SIG-M5 (cell line): Measurements from ENCODE around the gene PAPSS1.
"Not testable (repeated sequence)": the region's sequence is repeated elsewhere in the genome, so short reads cannot be mapped to it uniquely, and the experiment has no call there.

Experiments used
- DNase-seq: peaks from one replicate; lab custom pipeline; 2025; lab: John Stamatoyannopoulos, UW

PAPSS1 gene

DNA sequence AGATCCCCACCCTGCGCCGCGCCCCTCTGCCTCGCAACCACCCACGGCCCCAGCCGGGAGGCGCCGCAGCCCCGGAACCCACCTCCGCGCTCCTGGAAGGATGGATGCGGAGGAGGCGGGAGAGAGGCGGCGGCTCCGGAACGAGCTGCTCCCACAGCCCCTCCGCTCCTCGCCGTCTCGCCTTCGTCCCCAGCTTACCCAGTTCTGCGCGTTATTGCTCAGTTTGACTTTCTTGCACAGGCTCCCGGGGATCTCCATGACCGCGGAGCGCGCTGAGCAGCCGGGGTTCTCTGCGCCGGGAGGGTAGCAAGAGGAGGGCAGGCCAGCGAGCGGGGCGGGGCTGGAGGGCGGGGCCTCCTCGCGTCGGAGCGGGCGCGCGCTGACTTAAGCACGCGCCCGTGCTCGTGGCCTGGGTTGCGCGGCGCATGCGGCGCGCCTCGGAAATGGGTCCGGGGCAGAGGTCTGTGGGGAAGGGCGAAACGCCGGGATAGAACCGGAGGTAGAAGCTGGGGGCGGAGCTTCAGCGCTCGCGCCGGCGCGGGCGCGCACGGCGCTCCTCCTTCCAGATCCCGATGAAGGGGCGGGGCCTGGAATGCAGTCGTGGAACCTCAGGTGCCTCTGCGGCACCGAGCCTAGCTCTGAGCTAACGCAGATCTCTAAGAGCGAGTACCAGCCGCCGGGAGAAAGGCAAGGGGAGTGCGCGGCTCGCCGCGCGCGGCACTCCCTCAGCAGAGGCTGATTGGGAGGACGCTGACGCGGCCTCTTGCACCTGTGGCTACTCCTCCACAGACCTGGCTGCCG is at the start of gene PAPSS1:
PAPSS1 (minus strand) TSS at position 313 of the 801 bp plus-strand sequence; CDS start at position 258, 55 bp downstream.
- peak; percentile 78 for DNase-seq

DNA sequence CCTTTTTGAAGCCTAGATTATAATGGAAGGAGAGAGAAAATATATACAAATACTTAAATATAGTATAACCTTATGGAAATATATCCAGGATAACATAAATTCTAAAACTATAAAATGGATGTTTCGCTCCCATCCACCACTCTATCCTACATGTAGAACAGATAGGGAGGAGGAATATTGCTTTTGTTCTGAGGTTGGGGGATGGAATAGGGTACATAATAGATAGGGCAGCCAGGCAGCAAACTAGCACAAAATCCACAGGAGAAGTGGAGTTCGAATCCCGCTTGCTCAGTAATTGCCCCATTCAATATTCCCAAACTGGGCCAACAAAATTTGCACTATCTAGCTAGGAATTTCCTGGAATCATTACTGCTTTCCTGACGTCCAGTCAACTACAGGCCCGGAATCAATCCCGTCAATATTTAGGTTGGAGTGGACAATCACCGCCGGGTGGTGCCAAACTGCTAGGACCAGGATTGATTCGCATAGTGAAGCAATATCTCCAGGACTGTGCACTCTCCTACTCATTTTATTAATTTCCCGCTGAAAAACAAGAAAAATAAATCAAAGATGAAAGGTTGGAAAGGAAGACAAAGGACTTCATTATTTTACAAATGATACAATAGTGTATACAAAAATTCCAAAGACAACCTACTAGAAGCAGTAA is 40.4 kb upstream of the PAPSS1 start:
- DNase-seq = no peak

DNA sequence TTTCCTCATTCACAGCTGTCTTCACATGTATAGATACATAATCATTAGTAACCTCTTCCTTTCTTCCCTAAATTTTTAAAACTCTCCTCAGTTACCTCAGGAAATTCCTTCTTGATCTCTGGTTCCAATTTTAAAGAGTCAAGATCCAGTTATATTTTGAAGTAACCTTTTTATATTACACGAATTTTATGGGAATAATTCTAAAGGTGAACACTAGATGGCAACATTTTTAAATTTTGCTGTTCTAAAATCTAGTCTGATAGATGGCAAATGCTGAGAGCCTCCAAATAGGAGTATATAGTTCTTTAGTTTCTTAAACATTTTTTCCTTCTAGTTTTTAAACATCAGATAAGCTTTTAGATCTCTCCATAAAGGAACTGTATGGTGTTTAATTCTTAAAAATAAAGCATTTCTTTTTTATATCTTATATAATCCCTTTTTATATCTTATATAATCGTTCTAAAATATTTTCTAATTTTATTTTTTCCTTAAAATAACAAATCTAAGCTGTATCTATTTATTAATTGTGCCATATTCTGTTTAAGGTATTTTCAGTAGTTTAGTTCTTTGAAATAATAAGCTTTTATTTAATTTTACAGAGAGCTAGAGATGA is 37.9 kb upstream of the PAPSS1 start:
- DNase-seq = no peak

DNA sequence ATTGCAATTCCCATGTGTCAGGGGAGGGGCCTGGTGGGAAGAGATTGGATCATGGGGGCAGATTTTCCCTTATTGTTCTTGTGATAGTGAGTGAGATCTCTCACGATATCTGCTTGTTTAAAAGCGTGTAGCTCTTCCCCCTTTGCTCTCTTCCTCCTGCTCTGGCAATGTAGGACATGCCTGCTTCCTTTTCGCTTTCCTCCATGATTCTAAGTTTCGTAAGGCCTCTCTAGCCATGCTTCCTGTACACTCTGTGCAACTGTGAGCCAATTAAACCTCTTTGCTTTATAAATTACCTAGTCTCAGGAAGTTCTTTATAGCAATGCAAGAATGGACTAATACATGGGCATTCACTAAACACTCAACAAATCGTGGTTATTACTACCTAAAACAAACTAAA is 37.2 kb upstream of the PAPSS1 start:
- no peak for DNase-seq

DNA sequence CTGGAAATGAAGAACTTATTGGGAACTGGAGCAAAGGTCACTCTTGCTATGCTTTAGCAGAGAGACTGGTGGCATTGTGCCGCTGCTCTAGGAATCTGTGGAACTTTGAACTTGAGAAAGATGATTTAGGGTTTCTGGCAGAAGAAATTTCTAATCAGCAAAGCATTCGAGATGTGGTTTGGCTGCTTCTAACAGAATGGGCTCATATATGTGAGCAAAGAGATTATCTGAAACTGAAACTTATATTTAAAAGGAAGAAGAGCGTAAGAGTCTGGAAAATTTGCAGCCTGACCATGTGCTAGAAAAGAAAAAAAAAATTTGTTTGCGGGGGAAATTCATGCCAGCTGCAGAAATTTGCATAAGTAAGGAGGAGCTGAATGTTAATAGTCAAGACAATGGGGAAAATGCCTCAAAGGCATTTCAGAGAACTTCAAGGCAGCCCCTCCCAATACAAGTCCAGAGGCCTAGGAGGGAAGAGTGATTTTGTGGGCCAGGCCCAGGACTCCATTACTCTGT is 35.9 kb upstream of the PAPSS1 start:
- DNase-seq = no peak

DNA sequence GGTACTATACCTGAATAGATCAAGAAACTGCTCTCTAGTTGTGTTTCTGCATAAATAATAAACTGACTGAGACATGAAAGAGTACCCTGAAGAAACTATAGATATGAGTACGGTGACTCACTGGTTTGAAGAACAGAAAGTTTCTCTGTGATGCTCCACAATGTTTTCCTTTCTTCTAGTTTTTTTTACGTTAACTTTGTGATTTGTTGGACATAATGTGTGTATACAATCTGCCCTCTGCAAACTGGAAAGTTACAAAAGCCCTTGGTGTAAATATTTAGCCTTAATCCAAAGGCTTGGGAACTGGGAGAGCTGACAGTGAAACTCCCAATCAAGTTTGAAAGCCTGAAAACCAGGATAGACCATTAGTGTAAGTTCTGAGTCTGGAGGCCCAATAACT is 31.6 kb upstream of the PAPSS1 start:
- DNase-seq = no peak

DNA sequence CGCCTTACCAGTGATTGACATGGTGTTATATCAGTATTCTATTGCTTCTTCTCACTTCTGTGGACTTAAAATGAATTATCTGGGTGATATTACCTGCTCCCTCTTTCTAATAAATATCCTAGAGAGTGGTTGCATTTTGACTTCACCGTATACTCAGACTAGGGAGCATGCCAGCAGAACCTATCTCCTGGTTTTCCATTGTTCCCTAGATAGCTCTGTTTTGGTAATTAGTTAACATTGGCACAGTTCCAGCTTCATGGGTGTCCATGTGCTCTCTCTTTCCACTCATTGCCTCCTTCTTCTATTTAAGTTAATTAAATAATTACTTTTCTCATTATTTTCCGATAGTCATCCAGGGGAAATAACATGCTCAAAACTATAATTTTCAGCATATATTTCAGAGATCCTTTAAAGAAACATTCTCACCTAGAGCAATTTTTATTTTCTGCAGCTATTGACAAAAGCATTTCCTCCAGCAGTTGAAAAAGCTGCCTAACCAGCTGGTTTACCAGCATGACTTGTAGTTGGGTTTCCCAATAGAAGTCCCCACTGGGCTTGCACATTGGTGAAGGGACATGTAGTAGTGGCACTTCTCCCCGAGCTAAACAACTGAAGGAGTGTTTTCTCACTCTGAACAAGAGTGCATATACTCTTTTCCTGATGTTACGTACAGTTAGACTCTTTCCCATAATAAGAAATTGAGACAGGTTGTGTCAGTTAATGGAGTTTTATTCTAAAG is 27.9 kb upstream of the PAPSS1 start:
- DNase-seq = no peak

DNA sequence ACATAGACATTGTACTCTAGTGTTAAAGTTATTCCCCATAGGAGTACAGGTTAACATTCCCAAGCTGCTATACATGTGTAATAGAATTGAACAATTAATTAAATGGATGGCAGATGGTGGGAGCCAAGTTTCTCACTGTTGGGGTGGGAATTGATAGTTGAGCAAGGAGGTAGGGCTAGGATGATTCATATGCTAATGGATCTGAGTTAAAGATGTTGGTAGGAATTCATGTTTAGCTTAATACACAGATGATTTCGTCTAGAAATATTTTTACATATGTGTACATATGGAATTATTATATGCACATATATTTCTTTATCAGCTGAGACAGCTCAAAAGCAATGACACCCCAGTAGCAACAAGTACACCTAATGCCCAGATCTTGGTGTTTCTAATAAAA is 26.1 kb upstream of the PAPSS1 start:
- no peak for DNase-seq

DNA sequence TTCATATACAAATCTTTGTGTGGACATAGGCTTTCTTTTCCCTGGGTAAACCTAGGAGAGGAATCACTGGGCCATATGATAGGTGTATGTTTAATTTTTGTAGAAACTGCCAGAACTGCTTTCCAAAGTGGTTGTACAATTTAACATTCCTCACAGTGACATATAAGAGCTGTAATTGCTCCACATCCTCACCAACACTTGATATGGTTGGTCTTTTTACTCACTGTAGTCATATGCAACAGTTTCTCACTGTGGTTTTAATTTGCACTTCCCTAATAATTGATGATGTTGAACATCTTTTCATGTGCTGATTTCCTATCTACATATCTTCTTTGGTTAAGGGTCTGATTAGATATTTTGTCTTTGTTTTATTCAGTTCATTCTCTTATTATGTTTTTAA is 24.5 kb upstream of the PAPSS1 start:
- DNase-seq = no peak

DNA sequence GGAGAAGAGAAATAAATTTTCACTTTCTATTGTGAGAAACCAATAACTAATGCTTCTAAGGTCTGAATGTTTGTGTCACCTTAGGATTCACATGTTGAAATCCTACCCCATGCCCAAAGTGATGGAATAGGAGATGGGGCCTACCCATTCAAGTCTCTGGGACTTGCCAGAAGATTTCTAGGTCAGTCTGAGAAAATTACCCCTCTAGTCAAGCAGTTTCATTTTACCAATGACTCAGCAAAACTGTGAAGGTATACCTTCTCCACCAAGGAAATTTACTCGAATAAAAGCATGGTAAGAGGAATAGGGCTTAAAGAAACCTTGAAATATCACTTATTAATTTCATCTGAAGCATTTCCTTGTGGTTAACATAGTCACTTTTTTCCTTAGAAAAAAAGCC is 23.5 kb upstream of the PAPSS1 start:
- DNase-seq = no peak

DNA sequence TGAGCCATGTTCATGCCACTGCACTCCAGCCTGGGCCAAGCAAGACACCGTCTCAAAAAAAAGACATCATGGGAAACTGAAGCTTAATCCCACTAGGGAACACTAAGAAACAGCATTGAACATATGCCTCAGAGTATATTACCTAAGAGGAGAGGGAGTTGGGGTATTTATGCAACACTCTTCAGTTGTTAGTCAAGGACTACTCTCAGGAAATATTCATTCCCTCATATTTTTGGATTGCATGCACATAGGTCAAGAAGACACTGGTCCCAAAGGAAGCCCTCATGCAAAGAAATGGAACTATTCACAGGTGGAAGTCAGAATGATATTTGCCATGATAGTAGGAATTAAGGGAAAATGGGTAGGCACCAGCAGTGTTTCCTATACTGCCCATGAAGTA is 22.8 kb upstream of the PAPSS1 start:
- DNase-seq = no peak

DNA sequence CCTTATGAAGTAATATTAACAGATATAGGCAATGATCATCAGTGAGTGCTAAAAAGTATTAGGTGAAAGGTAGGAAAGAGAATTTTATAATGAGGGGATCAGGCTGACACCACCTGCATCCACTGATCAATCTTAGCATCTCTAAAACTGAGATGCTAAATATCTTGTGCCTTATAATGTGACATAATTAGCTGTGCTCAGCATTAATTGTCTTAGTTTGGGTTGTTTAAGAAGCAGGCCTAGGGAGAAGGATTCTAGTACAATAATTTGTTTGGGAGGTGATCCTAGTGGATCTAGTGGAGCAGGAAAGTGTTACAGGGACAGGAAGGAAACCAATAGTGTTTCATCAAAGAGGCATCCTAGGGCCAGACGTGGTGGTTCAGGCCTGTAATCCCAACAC is 22.2 kb upstream of the PAPSS1 start:
- no peak for DNase-seq

DNA sequence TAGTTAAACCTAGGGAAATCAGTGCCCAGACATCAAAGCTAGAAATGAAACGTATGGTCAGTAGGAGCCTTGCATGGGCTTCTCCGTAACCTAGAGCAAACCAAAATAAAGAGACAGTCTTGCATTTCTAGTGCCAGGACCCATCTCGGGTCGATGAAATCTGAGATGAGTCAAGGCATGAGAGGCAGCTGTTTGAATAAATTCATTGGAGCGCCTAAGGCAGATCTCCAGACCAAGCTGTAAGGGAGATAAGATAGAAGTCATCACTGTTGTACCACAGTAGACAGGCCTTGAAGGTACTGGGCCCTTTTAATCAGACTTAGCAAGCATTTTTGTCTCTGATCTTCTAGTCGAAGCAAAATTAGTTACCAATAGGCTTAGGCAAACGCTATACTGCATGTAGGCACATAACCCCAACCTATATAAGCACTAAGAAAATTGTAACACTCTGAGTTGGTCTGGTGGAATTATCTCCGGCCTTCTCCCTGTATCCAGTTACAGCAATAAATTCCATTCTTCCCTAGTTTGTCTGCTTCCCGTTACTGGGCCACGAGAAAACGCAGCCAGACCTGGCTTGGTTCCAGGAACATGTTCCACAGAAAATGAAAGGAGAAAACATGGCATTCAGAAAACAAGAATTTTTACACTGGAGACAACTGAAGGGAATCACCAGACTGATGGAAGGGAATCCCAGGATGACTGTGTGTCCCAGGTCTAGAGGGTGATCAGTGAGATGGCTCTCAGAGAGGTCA is 21.1 kb upstream of the PAPSS1 start:
- no peak for DNase-seq

DNA sequence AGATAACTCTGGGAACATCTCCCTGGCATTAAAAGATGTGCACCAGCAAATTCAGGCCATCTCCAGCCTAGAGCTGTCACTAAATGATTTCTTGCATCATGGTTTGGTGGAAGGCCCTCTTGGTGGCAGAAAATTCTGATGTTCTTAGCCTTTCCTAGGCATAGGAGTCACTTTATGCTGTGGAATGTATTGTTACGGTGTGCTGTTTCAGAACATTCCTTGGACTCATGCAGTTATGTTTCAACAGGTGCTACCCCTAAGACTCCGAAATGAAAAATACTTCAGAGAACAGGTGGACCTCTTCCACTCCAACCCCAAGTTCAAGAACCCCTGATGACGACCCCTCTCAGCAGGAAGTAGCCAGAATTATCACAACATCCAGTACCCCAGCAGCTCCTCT is 20.3 kb upstream of the PAPSS1 start:
- no peak for DNase-seq

DNA sequence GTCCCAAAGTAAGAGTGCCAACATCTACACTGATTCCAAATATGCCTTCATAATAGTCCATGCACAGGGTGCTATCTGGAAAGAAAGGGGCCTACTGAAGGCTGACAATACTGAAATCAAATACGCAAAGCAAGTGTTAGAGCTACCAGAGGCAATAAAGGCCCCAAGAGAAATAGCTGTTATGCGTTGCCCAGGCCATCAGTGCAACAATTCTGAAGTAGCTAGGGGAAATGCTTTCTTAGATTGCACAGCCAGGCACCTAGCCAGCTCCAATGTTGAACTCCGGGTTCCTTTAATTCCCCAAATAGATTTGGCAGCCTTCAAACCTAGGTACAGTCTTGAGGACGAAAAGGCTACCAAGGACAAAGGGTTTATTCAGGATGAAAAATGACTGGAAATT is 17.4 kb upstream of the PAPSS1 start:
- DNase-seq = no peak

DNA sequence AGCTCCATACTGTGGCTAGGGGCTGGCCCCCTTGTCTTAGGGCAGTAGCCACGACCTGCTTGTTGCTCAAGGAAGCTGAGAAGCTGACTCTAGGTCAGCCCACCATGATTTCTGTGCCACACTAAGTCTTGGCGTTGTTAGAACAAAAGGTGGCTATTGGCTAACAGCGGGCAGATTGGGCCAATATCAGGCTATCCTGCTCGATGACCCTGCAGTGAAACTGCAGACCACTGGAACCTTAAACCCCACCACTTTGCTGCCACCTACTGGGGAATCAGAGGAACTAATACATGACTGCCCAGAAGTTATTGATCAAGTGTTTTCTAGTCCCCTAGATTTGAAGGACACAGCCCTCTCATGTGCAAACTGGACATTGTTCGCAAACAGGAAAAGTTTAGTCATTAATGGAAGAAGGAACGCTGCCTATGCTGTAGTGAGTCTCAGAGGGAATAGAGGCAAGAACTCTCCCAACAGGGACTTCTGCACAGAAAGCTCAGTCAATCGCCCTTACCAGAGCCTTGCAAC is 17.0 kb upstream of the PAPSS1 start:
- DNase-seq = no peak

DNA sequence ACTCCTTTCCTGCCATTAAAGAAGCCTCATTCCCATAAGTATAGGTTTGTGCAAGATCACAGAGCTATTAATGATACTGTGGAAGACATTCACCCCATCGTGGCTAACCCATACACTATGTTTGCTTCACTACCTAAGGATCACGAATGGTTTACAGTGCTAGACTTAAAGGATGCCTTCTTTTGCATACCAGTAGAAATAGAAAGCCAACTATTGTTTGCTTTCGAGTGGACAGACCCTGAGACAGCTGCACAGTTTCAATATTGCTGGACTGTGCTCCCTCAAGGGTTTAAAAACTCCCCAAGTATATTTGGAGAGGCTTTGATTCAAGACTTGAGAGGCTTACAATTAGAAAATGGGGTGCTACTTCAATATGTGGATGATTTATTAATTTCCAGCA is 16.0 kb upstream of the PAPSS1 start:
- no peak for DNase-seq

DNA sequence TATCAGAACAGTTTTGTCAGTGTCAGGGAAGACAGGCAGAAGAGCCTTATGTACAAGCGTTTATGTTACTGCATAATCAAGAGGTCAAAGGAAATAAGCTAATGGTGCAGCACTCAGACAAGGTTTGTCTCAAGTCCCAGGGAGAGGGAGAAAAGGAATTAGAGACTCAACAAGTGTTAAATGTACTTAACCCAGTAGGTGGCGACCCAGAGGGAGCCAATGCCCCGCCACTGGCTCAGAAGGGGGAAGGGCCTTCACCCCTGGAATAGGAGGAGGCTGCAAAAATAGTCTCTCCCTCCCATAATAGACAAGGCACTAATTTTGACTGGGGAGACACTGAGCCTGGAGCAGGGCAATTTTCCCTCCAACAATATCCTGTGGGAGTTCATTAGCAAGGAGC is 14.1 kb upstream of the PAPSS1 start:
- DNase-seq = no peak

DNA sequence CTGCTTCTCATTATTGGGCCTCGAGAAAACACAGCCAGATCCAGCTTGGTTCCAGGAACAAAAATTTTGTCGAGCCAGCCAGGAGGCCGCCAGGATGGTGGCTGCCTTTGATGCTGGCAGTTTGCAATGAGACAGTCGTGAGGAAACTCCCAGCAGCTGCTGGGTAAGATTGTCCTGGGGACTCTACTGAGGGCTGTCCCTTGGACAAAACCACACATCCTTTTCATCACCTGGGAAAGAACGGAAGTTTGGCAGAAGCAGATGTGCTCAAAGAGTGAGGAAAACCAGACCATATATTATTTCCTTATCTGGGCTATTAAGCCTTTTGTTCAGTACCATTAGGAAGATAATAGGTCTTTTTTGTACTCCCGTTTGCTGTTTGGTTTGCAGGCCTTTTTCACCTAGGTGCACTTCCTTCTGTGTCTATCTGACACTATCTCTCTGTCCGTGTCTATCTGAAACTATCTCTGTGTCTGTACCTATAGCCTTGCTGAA is 13.4 kb upstream of the PAPSS1 start:
- no peak for DNase-seq

DNA sequence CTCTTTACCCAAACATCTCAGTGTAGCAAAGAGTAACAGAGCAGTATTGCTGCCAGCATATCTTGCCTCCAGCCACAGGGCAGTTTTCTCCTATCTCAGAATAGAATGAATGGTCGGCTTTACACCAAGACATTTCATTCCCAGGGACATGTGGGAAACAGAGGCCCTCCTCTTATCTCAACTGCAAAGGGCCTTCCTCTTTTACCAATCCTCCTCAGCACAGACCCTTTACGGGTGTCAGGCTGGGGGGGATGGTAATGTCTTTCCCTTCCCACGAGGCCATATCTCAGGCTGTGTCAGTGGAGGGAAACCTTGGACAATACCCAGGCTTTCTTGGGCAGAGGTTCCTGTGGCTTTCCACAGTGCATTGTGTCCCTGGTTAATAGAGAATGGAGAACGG is 9.0 kb upstream of the PAPSS1 start:
- DNase-seq = not testable (repeated sequence)
